ENCODE results near the gene STK10. TPM values are rescaled to one million over a fixed set of nuclear protein-coding genes. Genes with fewer than 3 reads are reported as not detected.

STK10 gene
- total RNA-seq, 1 experiment from 2014 or later, result 7.7 TPM

- DNase-seq (ENCODE audit: extremely low read depth, low read depth), result no peak
These were observed 1.8 kb upstream of the STK10 start for GRCh38 chr5:172189693-172190296.

- DNase-seq (ENCODE audit: extremely low read depth, low read depth), result no peak
These were observed 1.1 kb upstream of the STK10 start for GRCh38 chr5:172188893-172189692.

GRCh38 chr5:172187118-172188032 is 649 bp downstream of the STK10 start:
- peak; percentile 21 for DNase-seq (ENCODE audit: extremely low read depth, low read depth)

GRCh38 chr5:172186114-172186695 is 1.8 kb downstream of the STK10 start:
- no peak for DNase-seq (ENCODE audit: extremely low read depth, low read depth)

- no peak for DNase-seq (ENCODE audit: extremely low read depth, low read depth)
These were observed 2.9 kb downstream of the STK10 start for GRCh38 chr5:172185096-172185461.

GRCh38 chr5:172183881-172184280 is 4.1 kb downstream of the STK10 start:
- no peak for DNase-seq (ENCODE audit: extremely low read depth, low read depth)

GRCh38 chr5:172182291-172182690 is 5.7 kb downstream of the STK10 start:
- DNase-seq (ENCODE audit: extremely low read depth, low read depth), result no peak

GRCh38 chr5:172180936-172181335 is 7.1 kb downstream of the STK10 start:
- DNase-seq (ENCODE audit: extremely low read depth, low read depth), result no peak

GRCh38 chr5:172178991-172179989 is 8.7 kb downstream of the STK10 start:
- DNase-seq (ENCODE audit: extremely low read depth, low read depth), result no peak

GRCh38 chr5:172178301-172178987 is 9.6 kb downstream of the STK10 start:
- DNase-seq (ENCODE audit: extremely low read depth, low read depth), result no peak

- DNase-seq (ENCODE audit: extremely low read depth, low read depth), result no peak
These were observed 10.8 kb downstream of the STK10 start for GRCh38 chr5:172177176-172177575.

- DNase-seq (ENCODE audit: extremely low read depth, low read depth), result no peak
These were observed 12.7 kb downstream of the STK10 start for GRCh38 chr5:172175263-172175719.

GRCh38 chr5:172173564-172174153 is 14.4 kb downstream of the STK10 start:
- DNase-seq (ENCODE audit: extremely low read depth, low read depth), result no peak

GRCh38 chr5:172172912-172173563 is 15.0 kb downstream of the STK10 start:
- DNase-seq (ENCODE audit: extremely low read depth, low read depth), result no peak

GRCh38 chr5:172171118-172171517 is 16.9 kb downstream of the STK10 start:
- no peak for DNase-seq (ENCODE audit: extremely low read depth, low read depth)

- no peak for DNase-seq (ENCODE audit: extremely low read depth, low read depth)
These were observed 17.7 kb downstream of the STK10 start for GRCh38 chr5:172170251-172170701.

GRCh38 chr5:172169216-172169615 is 18.8 kb downstream of the STK10 start:
- no peak for DNase-seq (ENCODE audit: extremely low read depth, low read depth)

- DNase-seq (ENCODE audit: extremely low read depth, low read depth), result no peak
These were observed 19.7 kb downstream of the STK10 start for GRCh38 chr5:172168311-172168710.

Measured in NCI-H460 (cell line).